ENCODE measurements around the gene DZIP1L. TPM values are rescaled to one million over a fixed set of nuclear protein-coding genes. Genes with fewer than 3 reads are reported as not detected.
A peak's percentile ranks its signal among the peaks of the same experiment; 100 is the strongest.

Gene DZIP1L
- total RNA-seq, 2 donors from 2014 or later, result 32.0 to 32.5 TPM

GRCh38 chr3:138025553-138025952 lies 89.9 kb downstream of the DZIP1L start:
- Mint-ChIP-seq H3K27ac (no peak overlapping the region), H3K36me3 (ENCODE audit: low read depth) (peaks cover 10% of the 10 kb centered on the region), H3K4me1 (peaks cover 12% of the 10 kb centered on the region), H3K9me3 (no peaks in the 10 kb centered on the region), H3K27me3 (ENCODE audit: insufficient read depth) (peaks cover 79% of the 10 kb centered on the region), H3K4me3 (no peak overlapping the region)
- no peak for DNase-seq
- Histone ChIP-seq H3K9me3 (ENCODE audit: control insufficient read depth, low read length) (no peaks in the 10 kb centered on the region), H3K4me1 (ENCODE audit: control insufficient read depth, insufficient read depth, low read length) (peaks cover 11% of the 10 kb centered on the region), H3K9ac (ENCODE audit: extremely low read depth, low read length, poor library complexity, severe bottlenecking) (no peak overlapping the region), H3K27ac (ENCODE audit: low read depth, low read length) (no peak overlapping the region), H3K27me3 (ENCODE audit: control insufficient read depth, insufficient read depth, low read length, poor library complexity, severe bottlenecking) (peaks cover 7% of the 10 kb centered on the region), H3K4me3 (ENCODE audit: low read length) (no peak overlapping the region), H3K36me3 (ENCODE audit: control insufficient read depth, insufficient read depth, low read length) (peaks cover 12% of the 10 kb centered on the region)
- no peak for TF ChIP-seq CTCF (conservative IDR thresholded peaks at IDR 0.05)

- Mint-ChIP-seq H3K9me3 (peaks cover 2% of the 10 kb centered on the region), H3K4me3 (no peak overlapping the region), H3K36me3 (ENCODE audit: low read depth) (peaks cover 4% of the 10 kb centered on the region), H3K27ac (no peak overlapping the region), H3K27me3 (ENCODE audit: insufficient read depth) (peaks cover 76% of the 10 kb centered on the region), H3K4me1 (peaks cover 28% of the 10 kb centered on the region)
- Histone ChIP-seq H3K36me3 (ENCODE audit: control insufficient read depth, insufficient read depth, low read length) (peaks cover 6% of the 10 kb centered on the region), H3K9me3 (ENCODE audit: control insufficient read depth, low read length) (peaks cover under 1% of the 10 kb centered on the region), H3K4me1 (ENCODE audit: control insufficient read depth, insufficient read depth, low read length) (peaks cover 23% of the 10 kb centered on the region), H3K27ac (ENCODE audit: low read depth, low read length) (no peak overlapping the region), H3K27me3 (ENCODE audit: control insufficient read depth, insufficient read depth, low read length, poor library complexity, severe bottlenecking) (peaks cover 7% of the 10 kb centered on the region), H3K4me3 (ENCODE audit: low read length) (no peak overlapping the region), H3K9ac (ENCODE audit: extremely low read depth, low read length, poor library complexity, severe bottlenecking) (no peak overlapping the region)
- DNase-seq, result no peak
- WGBS, 2 experiments (ENCODE audit: insufficient coverage in 1 of 2, insufficient read length in 1 of 2), result 80 to 99% methylated on average over 1 to 4 of the region's 4 CpGs
- no peak for TF ChIP-seq CTCF (conservative IDR thresholded peaks at IDR 0.05)
These were observed 91.7 kb downstream of the DZIP1L start for GRCh38 chr3:138023754-138024153.

DNA sequence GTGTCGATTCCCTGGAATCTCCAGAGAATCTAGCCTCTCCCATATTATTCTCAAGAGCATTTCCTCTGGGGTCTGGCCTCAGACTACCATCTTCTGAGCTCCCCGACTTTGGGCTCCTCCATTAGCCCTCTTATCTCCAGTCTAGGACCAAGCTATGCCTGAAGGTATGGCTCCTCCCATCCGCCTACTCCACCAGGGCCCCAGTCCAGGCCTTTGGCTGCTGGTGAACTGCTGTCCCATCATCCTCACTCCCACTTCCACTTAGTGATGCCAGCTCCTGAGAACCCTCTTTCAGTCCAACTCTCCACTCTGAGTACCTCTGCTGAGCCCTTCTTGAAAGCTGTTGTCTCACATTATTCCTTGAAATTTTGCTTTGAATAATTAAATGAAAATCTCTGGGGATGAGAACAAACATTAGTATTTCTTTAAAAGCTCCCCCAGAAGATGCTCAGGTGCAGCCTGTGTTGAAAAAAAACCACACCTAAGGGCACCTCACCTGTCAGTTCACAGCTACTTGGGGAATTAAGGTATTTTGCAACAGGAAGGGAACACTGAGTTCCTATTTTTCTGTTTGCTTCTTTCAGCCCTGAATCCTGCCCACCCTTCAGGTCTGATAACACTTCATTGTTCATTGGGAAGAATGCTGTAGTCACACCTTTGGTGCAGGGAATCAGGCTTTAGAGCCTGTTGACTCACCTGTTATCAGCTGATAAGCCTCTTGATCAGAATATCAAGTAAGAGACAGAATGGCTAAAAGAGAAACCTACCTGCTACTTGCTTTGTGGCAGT lies 95.9 kb downstream of the DZIP1L start:
- 85 to 89% methylated on average over 2 to 3 of the region's 3 CpGs for WGBS, 2 experiments (ENCODE audit: insufficient coverage in 1 of 2, insufficient read length in 1 of 2)
- H3K27me3 Mint-ChIP-seq (ENCODE audit: insufficient read depth), result peaks cover 75% of the 10 kb centered on the region
- TF ChIP-seq CTCF (conservative IDR thresholded peaks at IDR 0.05), result no peak

More for the DNA sequence above, 95.9 kb downstream of the DZIP1L start:
- Histone ChIP-seq H3K4me1 (ENCODE audit: control insufficient read depth, insufficient read depth, low read length) (peaks cover 22% of the 10 kb centered on the region), H3K36me3 (ENCODE audit: control insufficient read depth, insufficient read depth, low read length) (peaks cover 8% of the 10 kb centered on the region), H3K27ac (ENCODE audit: low read depth, low read length) (no peak overlapping the region), H3K4me3 (ENCODE audit: low read length) (peak overlapping the region; percentile 10), H3K9me3 (ENCODE audit: control insufficient read depth, low read length) (peaks cover 13% of the 10 kb centered on the region), H3K27me3 (ENCODE audit: control insufficient read depth, insufficient read depth, low read length, poor library complexity, severe bottlenecking) (no peaks in the 10 kb centered on the region), H3K9ac (ENCODE audit: extremely low read depth, low read length, poor library complexity, severe bottlenecking) (no peak overlapping the region)
- Mint-ChIP-seq H3K4me3 (peak overlapping the region; percentile 18), H3K9me3 (peaks cover 14% of the 10 kb centered on the region), H3K27ac (no peak overlapping the region), H3K36me3 (ENCODE audit: low read depth) (peaks cover 7% of the 10 kb centered on the region), H3K4me1 (peaks cover 36% of the 10 kb centered on the region)
- DNase-seq, result peak; percentile 65
